ENCODE data around the gene ZIC4. TPM values are rescaled to one million over a fixed set of nuclear protein-coding genes. Genes with fewer than 3 reads are reported as not detected.

The ZIC4 gene
- total and polyA plus RNA-seq, 2 donors (not counting 1 experiment from before 2014, with no cell fraction given), result not detected

GRCh38 chr3:147410526-147411237 lies 4.3 kb upstream of the ZIC4 start:
- TF ChIP-seq CTCF (conservative IDR thresholded peaks at IDR 0.05 in 1 of 2, IDR thresholded peaks at IDR 0.05 in 1 of 2; ENCODE audit: low read depth in 1 of 2, low read length in 2 of 2) (no peak), EZH2 (IDR thresholded peaks at IDR 0.05; ENCODE audit: low read length, missing control alignments) (peak; percentile 76)
- no peaks in the 10 kb centered on the region for H3K36me3 ChIP-seq (ENCODE audit: control insufficient read depth, insufficient read depth, low read length)
- no peaks in the 10 kb centered on the region for H3K9me3 ChIP-seq (ENCODE audit: control insufficient read depth, insufficient read depth, low read depth, low read length)
- H3K27me3 ChIP-seq (ENCODE audit: control insufficient read depth, insufficient read depth, low read length), result peaks cover 95% of the 10 kb centered on the region
- H3K4me1 ChIP-seq (ENCODE audit: control insufficient read depth, extremely low read depth, insufficient read depth, low read length), result peaks cover 4% of the 10 kb centered on the region
- H3K79me2 ChIP-seq (ENCODE audit: control insufficient read depth, insufficient read depth, low read length), result no peaks in the 10 kb centered on the region
- no peak overlapping the region for H3K27ac ChIP-seq (ENCODE audit: insufficient read depth, low read length)
- peak overlapping the region; percentile 90 for H3K4me2 ChIP-seq (ENCODE audit: extremely low read depth, insufficient read depth, low read length)
- H3K9ac ChIP-seq (ENCODE audit: insufficient read depth, low read length), result no peak overlapping the region
- no peak overlapping the region for H2AFZ ChIP-seq (ENCODE audit: low read length)
- peak in 1 of 2 donors; percentile 65 for DNase-seq (ENCODE audit: low read depth in 2 of 2)
- peak overlapping the region; percentile 34 to 40 (median 34) for H3K4me3 ChIP-seq (replicated peaks in 1 of 4; ENCODE audit: control extremely low read depth in 1 of 4, insufficient read depth in 1 of 4, low read depth in 3 of 4, low read length in 4 of 4)
- peaks cover 2% of the 10 kb centered on the region for H4K20me1 ChIP-seq (ENCODE audit: control insufficient read depth, extremely low read depth, insufficient read depth, low read length)

- H3K27ac ChIP-seq (ENCODE audit: insufficient read depth, low read length), result no peak overlapping the region
- peaks cover 2% of the 10 kb centered on the region for H4K20me1 ChIP-seq (ENCODE audit: control insufficient read depth, extremely low read depth, insufficient read depth, low read length)
- no peaks in the 10 kb centered on the region for H3K9me3 ChIP-seq (ENCODE audit: control insufficient read depth, insufficient read depth, low read depth, low read length)
- peak overlapping the region; percentile 90 for H3K4me2 ChIP-seq (ENCODE audit: extremely low read depth, insufficient read depth, low read length)
- no peak overlapping the region for H3K9ac ChIP-seq (ENCODE audit: insufficient read depth, low read length)
- H3K4me3 ChIP-seq (replicated peaks in 1 of 4; ENCODE audit: control extremely low read depth in 1 of 4, insufficient read depth in 1 of 4, low read depth in 3 of 4, low read length in 4 of 4), result peak overlapping the region in 3 of 4 experiments; percentile 34 to 40 (median 35)
- H2AFZ ChIP-seq (ENCODE audit: low read length), result no peak overlapping the region
- no peaks in the 10 kb centered on the region for H3K36me3 ChIP-seq (ENCODE audit: control insufficient read depth, insufficient read depth, low read length)
- no peaks in the 10 kb centered on the region for H3K79me2 ChIP-seq (ENCODE audit: control insufficient read depth, insufficient read depth, low read length)
- no peak for DNase-seq (ENCODE audit: low read depth in 2 of 2)
- H3K27me3 ChIP-seq (ENCODE audit: control insufficient read depth, insufficient read depth, low read length), result peaks cover 96% of the 10 kb centered on the region
- no peak for TF ChIP-seq EZH2 (IDR thresholded peaks at IDR 0.05; ENCODE audit: low read length, missing control alignments)
- no peak for TF ChIP-seq CTCF (conservative IDR thresholded peaks at IDR 0.05 in 1 of 2, IDR thresholded peaks at IDR 0.05 in 1 of 2; ENCODE audit: low read depth in 1 of 2, low read length in 2 of 2)
- H3K4me1 ChIP-seq (ENCODE audit: control insufficient read depth, extremely low read depth, insufficient read depth, low read length), result peaks cover 4% of the 10 kb centered on the region
Observed at GRCh38 chr3:147410116-147410525, 3.8 kb upstream of the ZIC4 start.

- no peak within 1 kb of the TSS for H3K9ac ChIP-seq (ENCODE audit: insufficient read depth, low read length)
Observed at GRCh38 chr3:147409143-147410115, 3.1 kb upstream of the ZIC4 start, which contains the start of gene ZIC1. TSS of gene ZIC1 (plus strand) at chr3:147409365. CDS start at chr3:147410113, 748 bp downstream.

More at GRCh38 chr3:147409143-147410115, 3.1 kb upstream of the ZIC4 start, which contains the start of gene ZIC1:
- Histone ChIP-seq H3K9me3 (ENCODE audit: control insufficient read depth, insufficient read depth, low read depth, low read length) (no peaks in the 10 kb centered on the region), H3K4me3 (replicated peaks in 1 of 4; ENCODE audit: control extremely low read depth in 1 of 4, insufficient read depth in 1 of 4, low read depth in 3 of 4, low read length in 4 of 4) (no peak within 1 kb of the TSS), H3K27ac (ENCODE audit: insufficient read depth, low read length) (no peak within 1 kb of the TSS), H3K36me3 (ENCODE audit: control insufficient read depth, insufficient read depth, low read length) (no peaks in the 10 kb centered on the region), H3K4me2 (ENCODE audit: extremely low read depth, insufficient read depth, low read length) (peak within 1 kb of the TSS; percentile 13), H3K27me3 (ENCODE audit: control insufficient read depth, insufficient read depth, low read length) (peaks cover 97% of the 10 kb centered on the region), H2AFZ (ENCODE audit: low read length) (no peak within 1 kb of the TSS), H3K4me1 (ENCODE audit: control insufficient read depth, extremely low read depth, insufficient read depth, low read length) (peaks cover 4% of the 10 kb centered on the region), H3K79me2 (ENCODE audit: control insufficient read depth, insufficient read depth, low read length) (no peaks in the 10 kb centered on the region), H4K20me1 (ENCODE audit: control insufficient read depth, extremely low read depth, insufficient read depth, low read length) (peaks cover 2% of the 10 kb centered on the region)
- DNase-seq (ENCODE audit: low read depth in 2 of 2), result peak in 1 of 2 donors; percentile 71
- TF ChIP-seq CTCF (conservative IDR thresholded peaks at IDR 0.05 in 1 of 2, IDR thresholded peaks at IDR 0.05 in 1 of 2; ENCODE audit: low read depth in 1 of 2, low read length in 2 of 2), result no peak
- no peak for TF ChIP-seq EZH2 (IDR thresholded peaks at IDR 0.05; ENCODE audit: low read length, missing control alignments)
